DLD1 (cell line): ENCODE measurements around the gene KRTAP4-1.
"Not testable (repeated sequence)": the region's sequence is repeated elsewhere in the genome, so short reads cannot be mapped to it uniquely, and the experiment has no call there.

Source experiments
- in situ Hi-C: cut with HindIII; loops from 2 replicates; pipeline ENCODE4 v1.10.0; 2017; ENCODE audit warnings: low sequenced_read_pairs

KRTAP4-1 gene

GRCh38 chr17:41184480-41184961 lies at the start of gene KRTAP4-1:
KRTAP4-1 (minus strand) TSS chr17:41184911; CDS start chr17:41184854, 57 bp downstream.
- in situ Hi-C loops = no loop called here

GRCh38 chr17:41232399-41233105 lies 47.8 kb upstream of the KRTAP4-1 start, which contains the start of gene KRTAP9-3:
KRTAP9-3 (plus strand) TSS chr17:41232449; CDS start chr17:41232502, 53 bp downstream.
- in situ Hi-C loops = not testable (repeated sequence)

GRCh38 chr17:41231731-41232130 lies 47.0 kb upstream of the KRTAP4-1 start:
- in situ Hi-C loops = no loop called here

- in situ Hi-C loops = no loop called here
These were observed 45.4 kb upstream of the KRTAP4-1 start for GRCh38 chr17:41230094-41230493.

DNA sequence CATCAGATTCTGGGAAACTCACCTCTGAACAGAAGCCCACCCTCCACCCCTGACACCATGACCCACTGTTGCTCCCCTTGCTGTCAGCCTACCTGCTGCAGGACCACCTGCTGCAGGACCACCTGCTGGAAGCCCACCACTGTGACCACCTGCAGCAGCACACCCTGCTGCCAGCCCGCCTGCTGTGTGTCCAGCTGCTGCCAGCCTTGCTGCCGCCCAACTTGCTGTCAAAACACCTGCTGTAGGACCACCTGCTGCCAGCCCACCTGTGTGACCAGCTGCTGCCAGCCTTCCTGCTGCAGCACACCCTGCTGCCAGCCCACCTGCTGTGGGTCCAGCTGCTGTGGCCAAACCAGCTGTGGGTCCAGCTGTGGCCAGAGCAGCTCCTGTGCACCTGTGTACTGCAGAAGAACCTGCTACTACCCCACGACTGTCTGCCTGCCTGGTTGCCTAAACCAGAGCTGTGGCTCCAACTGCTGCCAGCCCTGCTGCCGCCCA lies 41.9 kb upstream of the KRTAP4-1 start, which contains the start of gene KRTAP9-2:
Gene KRTAP9-2, plus strand, starts transcription at position 51 of the 498 bp plus-strand sequence. Its CDS starts 7 bp downstream, at position 58.
- in situ Hi-C loops = not testable (repeated sequence)

- in situ Hi-C loops = no loop called here
These were observed 41.3 kb upstream of the KRTAP4-1 start for GRCh38 chr17:41226051-41226450.

- in situ Hi-C loops = no loop called here
These were observed 39.1 kb upstream of the KRTAP4-1 start for GRCh38 chr17:41223821-41224220.

DNA sequence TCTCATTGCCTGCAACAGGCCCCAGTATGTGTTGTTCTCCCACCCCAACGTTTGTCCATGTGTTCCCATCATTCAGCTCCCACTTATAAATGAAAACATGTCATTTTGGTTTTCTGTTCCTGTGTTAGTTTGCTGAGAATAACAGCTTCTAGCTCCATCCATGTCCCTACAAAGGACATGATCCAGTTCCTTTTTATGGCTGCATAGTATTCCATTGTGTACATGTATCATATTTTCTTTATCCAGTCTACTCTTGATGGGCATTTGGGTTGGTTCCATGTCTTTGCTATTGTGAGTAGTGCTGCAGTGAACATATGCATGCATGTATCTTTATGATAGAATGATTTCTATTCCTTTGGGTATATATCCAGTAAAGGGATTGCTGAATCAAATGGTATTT lies 31.0 kb upstream of the KRTAP4-1 start:
- in situ Hi-C loops = no loop called here

DNA sequence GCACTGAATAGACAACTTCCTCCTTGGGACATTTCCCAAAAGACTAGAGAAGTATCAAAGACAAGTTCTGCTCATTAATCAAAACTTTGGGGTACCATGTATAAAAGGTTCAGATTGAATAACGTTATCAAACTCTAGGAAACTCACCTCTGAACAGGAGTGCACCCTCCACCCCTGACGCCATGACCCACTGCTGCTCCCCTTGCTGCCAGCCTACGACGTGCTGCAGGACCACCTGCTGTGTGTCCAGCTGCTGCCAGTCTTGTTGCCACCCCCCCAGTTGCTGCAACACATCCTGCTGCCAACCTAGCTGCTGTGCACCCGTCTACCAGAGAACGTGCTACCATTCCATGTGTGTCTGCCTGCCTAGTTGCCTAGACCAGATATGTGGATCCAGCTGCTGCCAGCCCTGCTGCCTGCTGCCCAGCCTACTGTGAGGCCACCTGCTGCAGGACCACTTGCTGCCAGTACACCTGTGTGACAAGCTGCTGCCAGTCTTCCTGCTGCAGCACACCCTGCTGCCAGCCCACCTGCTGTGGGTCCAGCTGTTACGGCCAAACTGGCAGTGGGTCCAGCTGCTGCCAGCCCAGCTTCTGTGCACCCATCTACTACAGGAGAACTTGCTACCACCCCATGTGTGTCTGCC lies 27.9 kb upstream of the KRTAP4-1 start:
- in situ Hi-C loops = no loop called here

DNA sequence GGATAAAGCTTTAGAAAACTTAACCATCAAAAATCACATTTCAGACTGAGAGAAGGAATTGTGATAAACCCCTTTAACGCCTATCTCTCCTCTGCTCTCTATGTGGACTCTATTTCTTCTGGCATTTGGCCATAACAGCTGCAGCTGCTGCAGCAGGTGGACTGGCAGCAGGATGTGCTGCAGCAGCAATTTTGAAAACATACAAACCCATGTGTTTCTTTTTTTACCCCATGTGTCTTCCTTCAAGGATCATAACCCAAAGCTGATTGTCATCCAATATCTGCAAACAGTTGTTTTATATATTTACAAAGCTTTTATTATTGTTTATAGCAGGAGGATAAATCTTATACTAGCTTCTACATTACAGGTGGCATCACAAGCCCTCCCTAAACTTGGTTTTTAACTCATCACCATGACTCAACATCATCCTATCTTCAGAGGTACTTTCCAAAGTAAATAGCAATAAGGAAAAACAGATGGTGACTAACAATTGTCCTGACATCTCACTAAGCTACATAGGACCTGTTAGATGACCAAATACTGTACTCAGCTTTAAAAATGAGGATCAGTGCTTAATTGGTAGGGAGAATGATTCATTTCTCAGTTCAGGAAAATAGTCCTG lies 27.2 kb upstream of the KRTAP4-1 start:
- in situ Hi-C loops = no loop called here

DNA sequence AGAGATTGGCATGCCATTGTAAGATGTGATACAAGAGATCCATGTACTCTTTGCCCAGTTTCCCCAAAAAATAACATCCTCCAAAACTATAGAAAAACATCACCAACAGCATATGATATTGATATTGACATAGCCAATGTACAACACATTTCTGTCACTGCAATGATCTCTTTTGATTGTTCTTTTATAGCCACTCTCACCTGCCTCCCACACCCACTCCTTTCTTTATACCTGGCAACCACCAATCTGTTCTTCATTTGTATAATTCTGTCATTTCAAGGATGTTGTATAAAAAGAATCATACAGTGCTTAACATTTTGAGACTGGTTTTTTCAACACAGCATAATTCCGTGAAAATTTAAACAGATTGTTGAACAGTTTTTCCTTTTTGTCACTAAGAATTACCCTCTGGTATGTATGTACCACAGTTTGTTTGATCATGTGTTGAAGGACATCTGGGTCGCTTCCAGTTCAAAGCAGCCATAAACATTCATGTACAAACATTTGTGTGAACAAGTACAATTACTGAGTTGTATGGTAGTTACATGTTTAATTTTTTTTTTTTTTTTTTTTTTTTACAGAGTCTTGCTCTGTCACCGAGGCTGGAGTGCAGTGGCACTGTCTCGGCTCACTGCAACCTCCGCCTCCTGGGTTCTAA lies 14.8 kb upstream of the KRTAP4-1 start:
- in situ Hi-C loops = no loop called here

DNA sequence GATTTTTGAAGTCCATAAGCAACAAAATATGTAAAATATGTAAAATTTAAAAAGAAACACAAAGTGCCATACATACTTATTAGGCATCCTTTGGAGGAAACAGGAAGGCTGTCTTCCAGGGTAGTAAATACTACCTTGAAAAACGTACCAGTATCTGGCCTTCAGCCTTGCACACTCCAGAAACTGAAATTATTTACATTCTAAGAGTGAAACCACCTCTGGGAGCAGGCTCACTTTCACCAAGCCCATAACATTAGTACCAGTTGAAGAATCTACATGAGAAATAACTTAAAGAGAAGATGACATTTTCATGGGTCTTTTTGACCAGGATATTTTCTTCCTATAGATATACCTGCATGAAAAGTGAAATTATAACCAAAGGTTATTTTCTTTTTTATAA lies 11.4 kb upstream of the KRTAP4-1 start:
- in situ Hi-C loops = no loop called here

- in situ Hi-C loops = no loop called here
These were observed 5.6 kb upstream of the KRTAP4-1 start for GRCh38 chr17:41190328-41190727.

GRCh38 chr17:41189837-41190318 lies 5.2 kb upstream of the KRTAP4-1 start, which contains the start of gene KRTAP9-1:
KRTAP9-1 (plus strand) TSS chr17:41189887; CDS start chr17:41189887, 0 bp downstream.
- in situ Hi-C loops = not testable (repeated sequence)

DNA sequence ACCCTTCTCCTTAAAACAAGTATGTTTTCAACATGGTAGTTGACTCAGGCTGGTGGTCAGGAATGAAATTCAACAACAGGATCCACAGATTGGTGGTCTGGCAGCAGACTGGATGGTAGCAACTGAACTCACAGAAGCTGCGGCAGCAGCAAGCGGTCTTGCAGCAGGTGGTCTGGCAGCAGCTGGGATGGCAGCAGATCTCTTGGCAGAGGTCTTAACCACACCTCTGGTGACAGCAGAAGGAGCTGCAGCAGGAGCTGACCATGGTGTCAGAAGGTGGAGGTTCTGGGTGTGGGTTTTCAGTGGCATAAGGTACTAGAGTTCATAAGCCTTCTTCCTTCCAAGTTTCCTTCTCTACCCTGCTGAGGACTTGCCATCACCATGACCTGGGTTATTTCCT lies 2.2 kb upstream of the KRTAP4-1 start:
- in situ Hi-C loops = no loop called here

DNA sequence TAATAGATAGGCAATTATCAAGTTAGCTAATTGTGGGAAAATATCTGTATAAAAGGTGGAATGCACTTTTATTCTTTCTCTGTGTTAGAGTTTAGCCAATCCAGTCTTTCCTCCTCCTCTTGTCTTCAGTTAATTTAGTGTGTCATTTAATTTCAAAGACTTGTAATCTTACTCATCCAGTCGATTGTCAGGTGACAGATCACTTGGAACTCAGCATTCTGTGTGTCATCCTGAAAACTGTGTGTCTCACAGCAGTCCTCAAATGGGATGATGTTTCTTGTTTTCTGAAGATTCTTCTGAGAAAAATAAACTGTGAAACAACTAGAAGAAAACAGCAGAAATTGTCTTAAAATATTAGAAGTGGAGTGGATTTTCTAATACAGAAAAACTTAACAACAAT lies 290 bp upstream of the KRTAP4-1 start:
- in situ Hi-C loops = no loop called here

GRCh38 chr17:41178843-41179616 lies 5.7 kb downstream of the KRTAP4-1 start:
- in situ Hi-C loops = no loop called here

GRCh38 chr17:41178341-41178740 lies 6.4 kb downstream of the KRTAP4-1 start:
- in situ Hi-C loops = no loop called here

DNA sequence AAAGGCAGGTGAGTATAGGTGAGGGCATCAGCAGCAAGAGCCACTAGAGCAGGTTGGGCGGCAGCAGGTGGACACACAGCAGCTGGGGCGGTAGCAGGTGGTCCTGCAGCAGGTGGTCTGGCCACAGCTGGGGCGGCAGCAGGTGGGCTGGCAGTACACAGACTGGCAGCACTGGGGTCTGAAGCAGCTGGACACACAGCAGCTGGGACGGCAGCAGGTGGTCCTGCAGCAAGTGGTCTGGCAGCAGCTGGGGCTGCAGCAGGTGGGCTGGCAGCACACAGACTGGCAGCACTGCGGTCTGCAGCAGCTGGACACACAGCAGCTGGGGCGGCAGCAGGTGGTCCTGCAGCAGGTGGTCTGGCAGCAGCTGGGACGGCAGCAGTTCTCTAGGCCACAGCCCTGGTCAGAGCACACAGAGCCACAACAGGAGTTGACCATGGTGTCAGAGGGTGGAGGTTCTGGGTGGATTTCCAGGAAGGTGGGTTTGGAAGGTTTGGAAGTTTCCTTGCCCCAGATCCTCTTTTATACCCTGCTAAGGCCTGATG lies 6.9 kb downstream of the KRTAP4-1 start, which contains the start of gene KRTAP4-2:
Gene KRTAP4-2, minus strand, starts transcription at position 495 of the 545 bp plus-strand sequence. Its CDS starts 57 bp downstream, at position 438.
- in situ Hi-C loops = no loop called here
